ENCODE data around the gene CHST15.

DNA sequence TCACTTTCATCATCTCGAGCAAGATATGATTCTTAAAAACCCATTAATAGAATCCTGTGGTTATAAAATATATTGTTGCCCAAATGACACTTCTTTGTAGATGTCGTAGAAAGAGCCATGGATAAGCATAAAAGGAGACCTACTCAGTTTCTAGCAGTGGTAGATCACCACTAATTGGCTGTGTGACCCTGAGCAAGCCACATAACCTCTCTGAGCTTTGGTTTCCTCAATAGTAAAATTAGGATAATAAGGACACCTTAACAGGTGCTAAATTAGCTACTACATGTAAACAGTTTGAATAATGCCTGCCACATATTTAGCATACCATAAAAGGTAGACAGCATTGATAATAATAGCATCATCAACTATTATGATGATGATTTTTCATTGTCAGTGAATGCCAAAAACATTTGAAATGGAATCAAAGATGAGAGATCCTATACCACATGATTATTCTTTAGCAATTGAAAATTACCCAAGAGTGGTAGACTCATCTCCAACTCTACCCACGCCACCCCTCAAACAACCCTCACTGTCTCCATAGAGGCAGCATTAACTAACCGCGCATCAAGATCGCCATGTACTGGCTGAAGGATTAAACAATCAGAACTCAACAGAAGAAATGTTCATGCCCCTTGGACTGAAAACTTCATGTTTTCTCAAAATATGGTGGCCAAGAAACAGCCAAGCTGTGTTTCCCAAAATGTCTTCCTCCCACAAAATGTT is 45.8 kb downstream of the CHST15 start:
- TF ChIP-seq CTCF (IDR thresholded peaks at IDR 0.05) (no peak), POLR2A (IDR thresholded peaks at IDR 0.05) (no peak)
